Kidney capillary endothelial cell (primary cell): Measurements from ENCODE around the gene DNAH9.

Source experiments
- DNase-seq: peaks from one replicate; pipeline ENCODE4 v3.0.0-alpha.2; 2018; ENCODE audit warnings: low spot score

The DNAH9 gene

DNA sequence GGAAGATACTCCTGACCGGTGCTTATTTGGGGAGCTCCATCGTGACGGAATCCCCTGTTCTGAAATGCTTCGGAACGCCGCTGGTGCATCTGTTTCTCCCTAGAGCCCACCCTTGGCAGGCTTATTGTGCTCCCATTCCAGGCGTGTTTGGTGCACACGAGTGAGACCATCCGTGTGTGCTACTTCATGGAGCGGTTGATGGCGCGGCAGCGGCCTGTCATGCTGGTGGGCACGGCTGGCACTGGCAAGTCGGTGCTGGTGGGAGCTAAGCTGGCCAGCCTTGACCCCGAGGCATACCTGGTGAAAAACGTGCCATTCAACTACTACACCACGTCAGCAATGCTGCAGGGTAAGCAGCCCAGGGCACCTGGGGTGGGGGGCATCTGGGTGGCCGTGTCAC, 170.7 kb downstream of the DNAH9 start:
- no peak for DNase-seq

- DNase-seq = no peak
These were observed 173.8 kb downstream of the DNAH9 start for GRCh38 chr17:11772031-11772430.

- DNase-seq = no peak
These were observed 181.6 kb downstream of the DNAH9 start for GRCh38 chr17:11779892-11780291.

GRCh38 chr17:11780621-11781020, 182.4 kb downstream of the DNAH9 start:
- no peak for DNase-seq

DNA sequence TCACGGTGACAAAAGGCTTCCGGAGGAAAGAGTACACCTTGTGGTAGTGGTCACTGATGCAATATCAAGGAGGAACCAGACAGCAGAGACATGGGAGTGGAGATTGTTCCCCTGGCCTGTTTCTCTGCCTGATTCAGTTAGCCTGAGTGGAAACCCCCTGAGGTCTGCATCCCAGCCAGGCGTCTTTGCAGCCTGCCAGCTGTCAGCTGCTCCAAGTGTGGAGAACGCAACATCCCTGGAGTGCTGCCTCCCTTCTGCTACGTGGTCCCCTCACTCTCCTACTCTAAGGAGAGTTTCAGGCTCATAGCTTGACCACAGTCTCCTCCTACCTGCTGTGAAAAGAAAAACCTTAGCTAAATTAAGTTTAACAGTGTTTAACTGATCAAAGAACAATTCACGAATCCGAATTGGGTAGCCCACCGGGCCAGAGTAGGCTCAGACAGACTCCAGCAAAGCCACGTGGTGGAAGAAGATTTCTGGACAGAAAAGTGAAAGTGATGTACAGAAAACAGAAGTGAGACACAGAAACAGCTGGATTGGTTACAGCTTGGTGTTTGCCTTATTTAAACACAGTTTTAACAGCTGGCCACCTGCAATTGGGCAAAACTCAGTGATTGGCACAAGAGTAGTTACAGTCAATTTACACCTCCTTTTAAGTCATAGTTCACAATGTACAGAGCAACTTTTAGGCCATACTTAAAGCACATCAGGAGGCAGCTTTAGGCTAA, 188.6 kb downstream of the DNAH9 start:
- DNase-seq = no peak

DNA sequence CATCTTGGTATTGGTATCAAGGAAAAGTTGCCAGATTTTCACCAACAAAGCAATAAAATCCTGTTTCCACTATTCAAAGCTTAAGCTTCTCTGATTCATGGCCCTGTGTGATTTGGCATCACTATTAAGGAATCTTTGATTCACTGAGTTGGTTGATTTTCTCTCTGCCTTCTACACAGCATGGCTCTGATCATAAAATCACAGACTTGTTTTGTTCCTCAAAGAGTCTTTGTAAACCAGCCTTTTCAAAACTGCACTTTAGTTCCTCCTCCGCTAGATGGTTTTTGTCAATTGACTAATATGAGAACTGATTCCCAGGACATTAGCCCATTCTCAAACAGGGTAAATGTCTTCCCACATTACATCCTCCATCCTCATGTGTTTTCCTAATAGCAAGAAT, 197.6 kb downstream of the DNAH9 start:
- DNase-seq = no peak

DNA sequence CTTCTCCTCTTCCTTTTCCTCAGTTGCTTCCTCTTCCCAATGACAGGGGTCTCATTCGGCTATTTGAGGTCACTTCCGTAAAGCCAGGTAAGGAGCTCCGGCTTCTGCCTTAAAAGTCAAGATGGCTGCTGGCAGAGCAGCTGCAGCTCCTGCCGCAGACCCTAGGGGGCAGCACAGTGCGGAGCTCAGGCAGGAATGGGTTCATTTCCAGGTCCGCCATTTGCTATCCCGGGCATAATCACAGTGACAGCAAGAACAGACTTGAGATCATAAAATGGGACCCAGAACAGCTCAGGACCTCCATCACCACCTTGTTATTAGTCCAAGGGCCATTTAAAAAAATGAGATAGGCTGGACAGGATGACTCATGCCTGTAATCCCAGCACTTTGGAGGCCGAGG, 199.5 kb downstream of the DNAH9 start:
- DNase-seq = no peak

GRCh38 chr17:11803231-11803969, 205.1 kb downstream of the DNAH9 start:
- no peak for DNase-seq

DNA sequence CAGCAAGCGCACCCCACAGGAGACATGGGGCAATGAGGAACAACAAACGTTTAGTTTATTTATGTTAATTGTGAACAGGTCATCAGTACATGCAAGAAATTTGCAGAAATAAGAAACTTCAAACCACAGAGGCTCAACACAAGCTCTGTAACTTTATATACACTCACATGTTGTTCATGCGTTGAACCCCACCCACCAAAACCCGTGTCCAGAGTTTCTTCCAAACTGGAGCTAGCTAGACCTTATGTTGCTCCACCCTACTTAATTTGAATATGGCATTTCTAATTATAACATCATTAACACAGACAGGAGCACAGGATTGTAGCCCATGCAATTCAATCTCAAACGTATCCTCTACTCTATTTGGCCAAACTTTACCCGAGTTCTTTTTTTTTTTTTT, 206.9 kb downstream of the DNAH9 start:
- DNase-seq = no peak

DNA sequence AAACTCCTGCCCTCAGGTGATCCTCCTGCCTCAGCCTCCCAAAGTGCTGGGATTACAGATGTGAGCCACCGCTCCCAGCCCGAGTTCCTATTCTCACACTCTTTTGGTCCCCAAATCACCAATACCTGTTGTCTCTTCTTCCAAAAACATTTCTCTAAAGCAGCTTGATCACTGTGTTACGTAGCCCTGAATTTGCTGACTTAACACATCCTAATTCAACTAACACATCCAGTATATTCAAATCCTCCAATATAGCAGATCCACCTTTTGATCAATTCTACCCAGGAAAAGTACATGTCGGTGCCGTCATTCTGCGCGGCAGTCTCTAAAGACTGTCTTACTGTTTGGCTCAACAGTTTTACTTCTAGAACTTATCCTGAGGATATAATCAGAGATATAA, 207.7 kb downstream of the DNAH9 start:
- DNase-seq = no peak

DNA sequence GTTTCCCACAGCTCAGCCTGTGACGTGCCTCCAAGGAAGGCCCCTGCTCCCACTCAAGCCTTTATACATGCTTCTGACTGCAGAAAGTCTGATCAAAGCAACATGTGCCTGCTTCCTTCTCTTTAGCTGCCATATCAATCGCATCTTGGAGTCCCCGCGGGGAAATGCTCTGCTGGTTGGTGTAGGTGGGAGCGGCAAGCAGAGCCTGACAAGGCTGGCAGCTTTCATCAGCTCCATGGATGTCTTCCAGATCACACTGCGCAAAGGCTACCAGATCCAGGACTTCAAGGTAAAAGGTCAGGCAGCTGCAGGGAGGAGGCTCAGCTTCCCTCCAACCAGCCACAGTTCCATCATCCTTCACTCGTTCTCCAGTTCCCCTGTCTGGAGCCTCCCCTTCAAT, 209.3 kb downstream of the DNAH9 start:
- no peak for DNase-seq

DNA sequence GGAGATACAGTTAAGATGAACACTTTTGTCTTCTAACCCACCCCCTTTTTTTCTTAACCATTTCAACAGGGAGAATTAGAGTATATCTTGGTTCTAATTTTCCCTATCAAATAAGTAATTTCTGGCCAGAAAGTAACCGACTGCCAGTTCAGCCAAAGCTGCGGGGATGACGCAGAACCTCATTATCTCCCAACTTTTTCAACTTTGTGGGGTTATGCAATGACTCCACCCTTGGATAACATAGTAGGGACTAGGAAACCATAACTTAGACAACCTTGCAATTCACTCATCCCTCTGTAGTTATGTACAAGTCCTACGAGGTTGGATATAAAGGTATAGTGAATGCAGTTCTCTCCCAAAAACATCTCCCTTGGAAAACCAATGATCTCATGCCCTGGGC, 215.0 kb downstream of the DNAH9 start:
- DNase-seq = no peak

DNA sequence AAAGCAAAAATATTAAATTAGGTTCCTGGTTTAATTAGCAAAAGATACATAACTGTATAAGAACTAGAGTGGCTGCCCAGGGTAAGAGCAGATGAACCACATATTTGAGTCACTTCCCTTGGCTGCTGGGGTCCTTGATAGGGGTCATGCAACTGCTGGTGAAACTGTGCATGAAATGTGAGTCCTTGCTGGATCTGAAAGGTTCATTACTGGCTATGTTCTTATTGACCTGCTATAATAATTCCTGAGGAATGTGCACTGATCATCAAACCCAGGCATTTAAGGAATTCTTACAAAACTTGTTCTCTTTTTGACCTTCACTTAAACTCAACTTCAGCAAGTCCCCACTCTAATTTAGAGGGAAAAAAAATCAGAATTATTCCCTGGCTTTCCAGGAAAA, 215.6 kb downstream of the DNAH9 start:
- no peak for DNase-seq

DNA sequence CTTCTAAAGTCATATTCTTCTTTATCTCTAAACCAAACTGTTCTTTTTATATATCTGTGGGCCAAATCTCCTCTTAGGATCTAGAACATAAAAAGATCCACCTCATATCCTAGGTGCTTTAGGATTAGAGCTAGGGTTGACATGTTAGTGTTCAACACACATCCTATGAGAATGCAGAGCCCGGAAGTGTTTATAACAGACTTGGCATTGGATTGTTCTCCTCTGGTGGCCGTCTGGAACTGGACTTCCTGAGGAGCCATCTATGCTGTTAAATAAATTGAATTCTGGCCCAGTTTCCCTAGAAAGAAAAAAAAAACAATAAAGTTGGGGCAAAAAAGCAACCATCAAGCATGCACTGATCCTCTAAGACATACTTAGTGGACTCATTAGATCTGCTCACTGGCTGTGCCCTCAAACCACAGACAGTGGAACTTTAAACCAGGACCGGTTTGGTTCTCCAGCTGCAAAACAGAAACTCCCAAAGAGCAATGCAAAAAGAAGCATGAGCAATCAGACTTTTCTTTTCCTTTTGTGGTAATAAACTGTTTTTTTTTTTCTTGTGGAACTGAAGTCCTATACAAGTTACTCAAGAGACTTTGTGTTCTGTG, 216.5 kb downstream of the DNAH9 start:
- peak; percentile 3 for DNase-seq

DNA sequence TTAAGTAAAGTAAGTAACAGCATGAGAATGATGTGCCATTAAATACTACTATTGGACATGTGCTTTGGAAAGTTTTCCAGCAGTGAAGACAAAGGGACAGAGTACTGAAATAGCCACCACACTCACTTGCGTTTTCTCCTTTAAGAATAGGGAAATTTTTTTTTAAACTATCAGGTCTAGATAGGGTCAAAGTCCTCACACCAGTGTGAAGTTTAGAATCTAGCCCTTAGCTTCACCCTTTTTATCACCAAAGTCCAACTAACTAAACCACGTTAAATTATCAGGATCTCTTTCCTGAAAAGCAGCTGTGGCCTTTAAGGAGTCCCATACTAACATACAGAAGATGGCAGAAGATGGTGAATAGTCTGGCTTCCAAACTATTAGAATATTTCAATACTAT, 218.1 kb downstream of the DNAH9 start:
- DNase-seq = no peak

- DNase-seq = no peak
These were observed 225.6 kb downstream of the DNAH9 start for GRCh38 chr17:11823862-11824261.

GRCh38 chr17:11825572-11826209, 227.4 kb downstream of the DNAH9 start:
- no peak for DNase-seq

DNA sequence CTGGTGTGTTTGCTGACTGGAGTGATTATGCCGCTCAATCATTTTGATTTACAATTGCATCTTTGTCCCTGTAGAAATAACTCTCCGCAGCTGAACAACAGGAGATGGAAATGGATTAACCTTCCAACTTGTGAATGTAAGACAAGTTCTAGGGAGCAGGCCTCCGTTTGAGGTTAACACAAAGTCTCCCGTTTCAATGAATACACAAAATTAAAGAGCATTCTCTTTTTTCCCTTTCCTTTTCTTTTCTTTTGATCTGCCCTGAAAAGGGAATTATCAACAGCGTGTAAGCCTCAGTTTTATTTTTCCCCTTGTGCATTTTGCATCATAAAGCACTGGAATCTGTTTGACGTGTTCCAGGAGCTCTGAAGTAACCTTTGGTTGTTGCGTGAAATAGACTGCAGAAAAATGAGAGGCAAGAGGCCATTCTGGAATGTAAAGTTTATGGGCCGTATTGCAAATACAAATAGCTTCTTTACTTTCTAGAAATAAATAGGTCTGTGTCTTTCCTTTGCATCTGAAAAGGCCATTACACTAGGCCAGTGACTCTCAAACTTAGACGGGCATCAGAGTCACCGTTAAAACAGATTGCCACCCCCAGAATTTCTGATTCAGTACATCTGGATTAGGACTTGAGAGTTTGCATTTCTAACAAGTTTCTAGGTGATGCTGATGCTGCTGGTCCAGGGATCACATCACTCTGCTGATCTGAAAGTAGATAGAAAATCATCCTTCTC, 234.3 kb downstream of the DNAH9 start:
- no peak for DNase-seq

- no peak for DNase-seq
These were observed 238.2 kb downstream of the DNAH9 start for GRCh38 chr17:11836508-11836907.

- DNase-seq = no peak
These were observed 241.8 kb downstream of the DNAH9 start for GRCh38 chr17:11840052-11840451.

GRCh38 chr17:11840831-11841230, 242.6 kb downstream of the DNAH9 start:
- DNase-seq = no peak

DNA sequence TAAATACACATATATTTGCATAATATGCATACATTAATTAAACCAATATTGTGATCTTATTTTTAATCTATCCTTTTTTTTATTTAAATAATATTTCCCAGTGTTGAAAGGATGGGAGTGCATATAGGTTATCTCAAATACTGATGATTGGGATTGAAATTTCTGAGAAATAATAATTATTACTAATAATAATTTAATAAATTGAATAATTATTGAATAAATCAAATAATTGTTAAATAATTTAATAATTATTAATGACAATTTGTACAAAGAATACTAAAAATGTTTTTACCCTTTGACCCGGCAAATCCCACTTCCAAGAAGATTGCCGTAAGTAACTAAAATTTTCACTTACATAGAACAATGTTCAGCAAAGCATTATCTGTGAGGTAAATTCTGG, 250.1 kb downstream of the DNAH9 start:
- no peak for DNase-seq
